Activated CD4-positive, alpha-beta memory T cell treated with anti-CD3 and anti-CD28 coated beads for 36 hours (primary cell): ENCODE results near the gene MAML2. TPM values are rescaled to one million over a fixed set of nuclear protein-coding genes. Genes with fewer than 3 reads are reported as not detected.

ENCODE experiments used
- CTCF ChIA-PET: fragments of 350-600 bp; sonication (Branson Sonifier 250); formaldehyde crosslinking; loops from one replicate; lab custom pipeline; 2021; ENCODE audit warnings: antibody characterized with exemption, inconsistent platforms; lab: Charles Lee
- POLR2A ChIA-PET: fragments of 350-600 bp; sonication (Branson Sonifier 250); formaldehyde crosslinking; loops from one replicate; lab custom pipeline; 2021; ENCODE audit warnings: antibody characterized with exemption; lab: Charles Lee
- DNase-seq: peaks from one replicate; pipeline ENCODE4 v3.0.0-alpha.2; 2020
- H3K27ac Mint-ChIP-seq: one replicate; pipeline ENCODE4 v1.8.0; 2021; ENCODE audit warnings: mixed read lengths
- H3K27me3 Mint-ChIP-seq: one replicate; pipeline ENCODE4 v1.8.0; 2021; ENCODE audit warnings: mixed read lengths
- H3K36me3 Mint-ChIP-seq: one replicate; pipeline ENCODE4 v1.8.0; 2021; ENCODE audit warnings: mixed read lengths
- H3K4me1 Mint-ChIP-seq: one replicate; pipeline ENCODE4 v1.8.0; 2021; ENCODE audit warnings: low read depth, mixed read lengths
- H3K4me3 Mint-ChIP-seq: one replicate; pipeline ENCODE4 v1.8.0; 2021; ENCODE audit warnings: mild to moderate bottlenecking, mixed read lengths
- H3K9me3 Mint-ChIP-seq: one replicate; pipeline ENCODE4 v1.8.0; 2021; ENCODE audit warnings: mixed read lengths
- intact Hi-C: fragments of 100-400 bp; cut with micrococcal nuclease; formaldehyde crosslinking; loops from one replicate; pipeline ENCODE4 v1.15.1; 2023
- total RNA-seq, 2 experiments: library from RNA; stranded (reverse); gene quantifications; one replicate each; pipeline ENCODE4 v1.2.3, GENCODE V29; 2021

Gene MAML2
- total RNA-seq, 2 experiments from 2014 or later = 24.2 TPM

GRCh38 chr11:96267001-96267495, 75.9 kb downstream of the MAML2 start:
- no peaks in the 10 kb centered on the region for H3K27me3 Mint-ChIP-seq
- peaks cover 16% of the 10 kb centered on the region for H3K9me3 Mint-ChIP-seq
- peaks cover 36% of the 10 kb centered on the region for H3K36me3 Mint-ChIP-seq
- peak overlapping the region; percentile 42 for H3K4me3 Mint-ChIP-seq
- DNase-seq = no peak
- peaks cover 86% of the 10 kb centered on the region for H3K4me1 Mint-ChIP-seq
- ChIA-PET POLR2A (interaction anchor here (0.6 to 1.6 kb wide), 8 partner anchors 18 to 117 kb away, joined by 3 to 7 read pairs (median 4); partner anchors contain the start of gene MAML2), CTCF (interaction anchor here (0.9 to 3.8 kb wide), 6 partner anchors 10 to 431 kb away, joined by 3 to 16 read pairs (median 4); partner anchors contain the start of gene MAML2)
- intact Hi-C loops = loop anchor here (1.0 kb wide), 6 partner anchors 9 to 79 kb away; partner anchors contain the start of gene MAML2
- peak overlapping the region; percentile 84 for H3K27ac Mint-ChIP-seq

GRCh38 chr11:96265972-96266371, 77.0 kb downstream of the MAML2 start:
- H3K4me1 Mint-ChIP-seq = peaks cover 83% of the 10 kb centered on the region
- DNase-seq = no peak
- no peaks in the 10 kb centered on the region for H3K27me3 Mint-ChIP-seq
- CTCF ChIA-PET = interaction anchor here (3.8 kb wide), 1 partner anchor 77 kb away, joined by 16 read pairs; the partner anchor contains the start of gene MAML2
- peaks cover 10% of the 10 kb centered on the region for H3K9me3 Mint-ChIP-seq
- POLR2A ChIA-PET = interaction anchor here (1.3 kb wide), 1 partner anchor 73 kb away, joined by 4 read pairs; no protein-coding TSS in a partner anchor
- peaks cover 29% of the 10 kb centered on the region for H3K36me3 Mint-ChIP-seq
- H3K27ac Mint-ChIP-seq = no peak overlapping the region
- intact Hi-C loops = no loop called here
- H3K4me3 Mint-ChIP-seq = no peak overlapping the region

GRCh38 chr11:96265220-96265737, 77.7 kb downstream of the MAML2 start:
- H3K27me3 Mint-ChIP-seq = no peaks in the 10 kb centered on the region
- intact Hi-C loops = no loop called here

GRCh38 chr11:96264364-96264763, 78.6 kb downstream of the MAML2 start:
- H3K27ac Mint-ChIP-seq = no peak overlapping the region
- DNase-seq = no peak
- intact Hi-C loops = no loop called here
- no peak overlapping the region for H3K4me3 Mint-ChIP-seq
- peaks cover 7% of the 10 kb centered on the region for H3K9me3 Mint-ChIP-seq
- ChIA-PET POLR2A (interaction anchor here (0.8 kb wide), 1 partner anchor 11 kb away, joined by 3 read pairs; no protein-coding TSS in a partner anchor), CTCF (interaction anchor here (0.8 kb wide), 1 partner anchor 209 kb away, joined by 3 read pairs; no protein-coding TSS in a partner anchor)
- H3K36me3 Mint-ChIP-seq = peaks cover 22% of the 10 kb centered on the region
- no peaks in the 10 kb centered on the region for H3K27me3 Mint-ChIP-seq
- peaks cover 87% of the 10 kb centered on the region for H3K4me1 Mint-ChIP-seq

More at GRCh38 chr11:96265220-96265737, 77.7 kb downstream of the MAML2 start:
- peaks cover 7% of the 10 kb centered on the region for H3K9me3 Mint-ChIP-seq
- no peak overlapping the region for H3K27ac Mint-ChIP-seq
- no peak for DNase-seq
- peaks cover 22% of the 10 kb centered on the region for H3K36me3 Mint-ChIP-seq
- H3K4me1 Mint-ChIP-seq = peaks cover 84% of the 10 kb centered on the region
- ChIA-PET CTCF (interaction anchor here (3.8 kb wide), 1 partner anchor 78 kb away, joined by 16 read pairs; the partner anchor contains the start of gene MAML2), POLR2A (interaction anchor here (1.3 kb wide), 1 partner anchor 74 kb away, joined by 4 read pairs; no protein-coding TSS in a partner anchor)
- no peak overlapping the region for H3K4me3 Mint-ChIP-seq

GRCh38 chr11:96263238-96263763, 79.7 kb downstream of the MAML2 start:
- DNase-seq = no peak
- POLR2A ChIA-PET = no interaction called here
- Mint-ChIP-seq H3K9me3 (no peaks in the 10 kb centered on the region), H3K4me1 (peaks cover 88% of the 10 kb centered on the region), H3K27ac (no peak overlapping the region), H3K36me3 (peaks cover 17% of the 10 kb centered on the region), H3K27me3 (no peaks in the 10 kb centered on the region), H3K4me3 (no peak overlapping the region)
- CTCF ChIA-PET = no interaction called here
- intact Hi-C loops = no loop called here

GRCh38 chr11:96260532-96260931, 82.5 kb downstream of the MAML2 start:
- CTCF ChIA-PET = interaction anchor here (0.6 to 1.2 kb wide), 3 partner anchors 55 to 1364 kb away, joined by 3 read pairs; partner anchors contain the start of gene MAML2
- H3K4me3 Mint-ChIP-seq = no peak overlapping the region
- H3K27ac Mint-ChIP-seq = no peak overlapping the region

GRCh38 chr11:96260067-96260511, 82.9 kb downstream of the MAML2 start:
- Mint-ChIP-seq H3K27ac (peak overlapping the region; percentile 63), H3K9me3 (no peaks in the 10 kb centered on the region), H3K36me3 (peaks cover 18% of the 10 kb centered on the region), H3K4me1 (peaks cover 88% of the 10 kb centered on the region), H3K27me3 (no peaks in the 10 kb centered on the region), H3K4me3 (no peak overlapping the region)
- intact Hi-C loops = no loop called here
- CTCF ChIA-PET = interaction anchor here (1.2 kb wide), 1 partner anchor 83 kb away, joined by 3 read pairs; the partner anchor contains the start of gene MAML2
- no peak for DNase-seq
- POLR2A ChIA-PET = no interaction called here

More at GRCh38 chr11:96260532-96260931, 82.5 kb downstream of the MAML2 start:
- DNase-seq = no peak
- H3K36me3 Mint-ChIP-seq = peaks cover 17% of the 10 kb centered on the region
- POLR2A ChIA-PET = no interaction called here
- intact Hi-C loops = no loop called here
- H3K27me3 Mint-ChIP-seq = no peaks in the 10 kb centered on the region
- no peaks in the 10 kb centered on the region for H3K9me3 Mint-ChIP-seq
- H3K4me1 Mint-ChIP-seq = peaks cover 88% of the 10 kb centered on the region

GRCh38 chr11:96259134-96259830, 83.7 kb downstream of the MAML2 start:
- H3K4me1 Mint-ChIP-seq = peaks cover 87% of the 10 kb centered on the region
- peaks cover 19% of the 10 kb centered on the region for H3K36me3 Mint-ChIP-seq
- peak overlapping the region; percentile 79 for H3K27ac Mint-ChIP-seq
- DNase-seq = no peak
- intact Hi-C loops = loop anchor here (2.0 to 5.0 kb wide), 3 partner anchors 54 to 247 kb away; partner anchors contain the start of gene CCDC82
- H3K9me3 Mint-ChIP-seq = no peaks in the 10 kb centered on the region
- H3K4me3 Mint-ChIP-seq = no peak overlapping the region
- ChIA-PET POLR2A (interaction anchor here (1.2 kb wide), 1 partner anchor 16 kb away, joined by 3 read pairs; no protein-coding TSS in a partner anchor), CTCF (no interaction called here)
- no peaks in the 10 kb centered on the region for H3K27me3 Mint-ChIP-seq

GRCh38 chr11:96257972-96258934, 84.7 kb downstream of the MAML2 start:
- H3K4me3 Mint-ChIP-seq = peak overlapping the region; percentile 51
- peak overlapping the region; percentile 79 for H3K27ac Mint-ChIP-seq
- H3K36me3 Mint-ChIP-seq = peaks cover 21% of the 10 kb centered on the region
- CTCF ChIA-PET = interaction anchor here (1.2 kb wide), 1 partner anchor 84 kb away, joined by 5 read pairs; the partner anchor contains the start of gene MAML2
- no peaks in the 10 kb centered on the region for H3K9me3 Mint-ChIP-seq
- H3K27me3 Mint-ChIP-seq = no peaks in the 10 kb centered on the region
- peaks cover 87% of the 10 kb centered on the region for H3K4me1 Mint-ChIP-seq
- intact Hi-C loops = loop anchor here (1.0 to 5.0 kb wide), 8 partner anchors 9 to 246 kb away; partner anchors contain the start of gene CCDC82
- POLR2A ChIA-PET = interaction anchor here (1.0 to 1.2 kb wide), 2 partner anchors 15 to 85 kb away, joined by 3 read pairs; partner anchors contain the start of gene MAML2
- DNase-seq = peak; percentile 49

- intact Hi-C loops = loop anchor here (2.0 to 5.0 kb wide), 3 partner anchors 36 to 245 kb away; partner anchors contain the start of gene CCDC82
- H3K4me1 Mint-ChIP-seq = peaks cover 86% of the 10 kb centered on the region
- POLR2A ChIA-PET = interaction anchor here (0.6 to 1.3 kb wide), 2 partner anchors 14 to 348 kb away, joined by 3 to 6 read pairs; no protein-coding TSS in a partner anchor
- no peaks in the 10 kb centered on the region for H3K9me3 Mint-ChIP-seq
- DNase-seq = no peak
- H3K36me3 Mint-ChIP-seq = peaks cover 23% of the 10 kb centered on the region
- no peaks in the 10 kb centered on the region for H3K27me3 Mint-ChIP-seq
- CTCF ChIA-PET = interaction anchor here (1.3 to 2.8 kb wide), 3 partner anchors 10 to 137 kb away, joined by 3 to 13 read pairs (median 3); partner anchors contain the start of gene MAML2
- H3K27ac Mint-ChIP-seq = peak overlapping the region; percentile 79
- H3K4me3 Mint-ChIP-seq = no peak overlapping the region
Measured at GRCh38 chr11:96257036-96257435, 86.0 kb downstream of the MAML2 start.
